Ovary (tissue), 3 donors: ENCODE results near the gene PMEPA1.

Experiments
- CTCF ChIP-seq, 3 donors: fragments of 450-650 bp in 2 of 3; fragments of 200-600 bp in 1 of 3; IDR thresholded peaks; one replicate each; pipeline versions ENCODE4 v1.5.1 to v1.8.0; 2016 to 2022; ENCODE audit warnings: antibody characterized with exemption in 3 of 3, mild to moderate bottlenecking in 1 of 3
- EP300 ChIP-seq: sonication (generic); formaldehyde crosslinking; IDR thresholded peaks from one replicate; pipeline ENCODE4 v1.6.1; 2017; ENCODE audit warnings: antibody characterized with exemption
- POLR2A ChIP-seq: fragments of 450-650 bp; IDR thresholded peaks from one replicate; pipeline ENCODE4 v1.6.1; 2017; ENCODE audit warnings: antibody characterized with exemption, mild to moderate bottlenecking, moderate library complexity
- donor health status: DM: no; HTN: no; CAD: no.

GRCh38 chr20:57746201-57746600, 36.4 kb upstream of the PMEPA1 start:
- TF ChIP-seq CTCF (IDR thresholded peaks at IDR 0.05) (no peak), POLR2A (no peak), EP300 (no peak)
